ENCODE results near the gene OR4X2. TPM values are rescaled to one million over a fixed set of nuclear protein-coding genes. Genes with fewer than 3 reads are reported as not detected.
"Not testable (repeated sequence)": the region's sequence is repeated elsewhere in the genome, so short reads cannot be mapped to it uniquely, and the experiment has no call there.

The OR4X2 gene
- total RNA-seq (not detected), polyA plus RNA-seq (ENCODE audit: insufficient read depth, low read depth, low replicate concordance) (not detected)
- long read RNA-seq, donor 1, result 0 reads
- long read RNA-seq, donor 2, result 0 reads

- Histone ChIP-seq H3K27ac (no peak within 1 kb of the TSS), H3K9me3 (no peaks in the 10 kb centered on the region), H3K27me3 (no peaks in the 10 kb centered on the region), H3K4me1 (no peaks in the 10 kb centered on the region), H3K4me3 (no peak within 1 kb of the TSS), H3K36me3 (ENCODE audit: low read depth, missing control alignments) (no peaks in the 10 kb centered on the region)
- intact Hi-C loops (cut with DNase I; ENCODE audit: low total_unique reads), result no loop called here
- no peak for DNase-seq
- TF ChIP-seq CTCF (IDR thresholded peaks at IDR 0.05) (no peak), POLR2A (IDR thresholded peaks at IDR 0.05) (no peak)
Observed at GRCh38 chr11:48244804-48245203, at the start of gene OR4X2. TSS of gene OR4X2 (plus strand) at chr11:48245104. CDS start at chr11:48245104, 0 bp downstream.

- no peak for DNase-seq
- no peak overlapping the region for H3K27ac ChIP-seq
- H3K4me3 ChIP-seq, result no peak overlapping the region
- TF ChIP-seq POLR2A (IDR thresholded peaks at IDR 0.05) (no peak), CTCF (IDR thresholded peaks at IDR 0.05) (no peak)
- intact Hi-C loops (cut with DNase I; ENCODE audit: low total_unique reads), result no loop called here
- H3K9me3 ChIP-seq, result no peaks in the 10 kb centered on the region
- 72 to 86% methylated on average over 2 of the region's 2 CpGs for WGBS, 2 donors
- H3K36me3 ChIP-seq (ENCODE audit: low read depth, missing control alignments), result no peaks in the 10 kb centered on the region
- no peaks in the 10 kb centered on the region for H3K4me1 ChIP-seq
- no peaks in the 10 kb centered on the region for H3K27me3 ChIP-seq
Observed at GRCh38 chr11:48207881-48208280, 37.0 kb upstream of the OR4X2 start.

- no peak for DNase-seq
- H3K27me3 ChIP-seq, result no peaks in the 10 kb centered on the region
- no peaks in the 10 kb centered on the region for H3K4me1 ChIP-seq
- no peaks in the 10 kb centered on the region for H3K9me3 ChIP-seq
- H3K4me3 ChIP-seq, result no peak overlapping the region
- intact Hi-C loops (cut with DNase I; ENCODE audit: low total_unique reads), result no loop called here
- peak in 1 of 3 experiments; percentile 19 for TF ChIP-seq CTCF (IDR thresholded peaks at IDR 0.05)
- no peak for TF ChIP-seq POLR2A (IDR thresholded peaks at IDR 0.05)
- WGBS, 2 donors, result 26 to 30% methylated on average over 7 of the region's 7 CpGs
- no peak overlapping the region for H3K27ac ChIP-seq
- no peaks in the 10 kb centered on the region for H3K36me3 ChIP-seq (ENCODE audit: low read depth, missing control alignments)
Observed at GRCh38 chr11:48210052-48210451, 34.9 kb upstream of the OR4X2 start.

GRCh38 chr11:48216510-48216909, 28.4 kb upstream of the OR4X2 start, which contains the start of gene OR4B1:
TSS of gene OR4B1 (plus strand) at chr11:48216810. CDS start at chr11:48216810, 0 bp downstream.
- no peak for DNase-seq
- Histone ChIP-seq H3K27me3 (no peaks in the 10 kb centered on the region), H3K4me1 (no peaks in the 10 kb centered on the region), H3K36me3 (ENCODE audit: low read depth, missing control alignments) (no peaks in the 10 kb centered on the region), H3K4me3 (no peak within 1 kb of the TSS), H3K27ac (no peak within 1 kb of the TSS), H3K9me3 (no peaks in the 10 kb centered on the region)
- intact Hi-C loops (cut with DNase I; ENCODE audit: low total_unique reads), result no loop called here
- whole genome bisulfite sequencing, 2 donors, result 56 to 61% methylated on average over 2 of the region's 2 CpGs
- TF ChIP-seq POLR2A (IDR thresholded peaks at IDR 0.05) (no peak), CTCF (IDR thresholded peaks at IDR 0.05) (no peak)

- Histone ChIP-seq H3K4me3 (no peak overlapping the region), H3K27ac (no peak overlapping the region), H3K4me1 (no peaks in the 10 kb centered on the region), H3K36me3 (ENCODE audit: low read depth, missing control alignments) (no peaks in the 10 kb centered on the region), H3K9me3 (no peaks in the 10 kb centered on the region), H3K27me3 (no peaks in the 10 kb centered on the region)
- no peak for DNase-seq
- 63 to 80% methylated on average over 2 to 18 of the region's 18 CpGs for WGBS, 2 donors
- intact Hi-C loops (cut with DNase I; ENCODE audit: low total_unique reads), result no loop called here
- TF ChIP-seq POLR2A (IDR thresholded peaks at IDR 0.05), result no peak
- TF ChIP-seq CTCF (IDR thresholded peaks at IDR 0.05), result no peak
Observed at GRCh38 chr11:48228761-48229160, 16.1 kb upstream of the OR4X2 start.

- H3K4me1 ChIP-seq; H3K36me3 ChIP-seq (ENCODE audit: low read depth, missing control alignments); intact Hi-C loops (cut with DNase I; ENCODE audit: low total_unique reads); H3K9me3 ChIP-seq; H3K27ac ChIP-seq; DNase-seq; H3K4me3 ChIP-seq; H3K27me3 ChIP-seq: not testable (repeated sequence)
- WGBS, 2 donors, result 72 to 85% methylated on average over 11 of the region's 11 CpGs
Observed at GRCh38 chr11:48230057-48230456, 14.8 kb upstream of the OR4X2 start.

Data from testis (tissue), 5 donors.